Measurements from ENCODE around the gene CHST8.
"Not testable (repeated sequence)": the region's sequence is repeated elsewhere in the genome, so short reads cannot be mapped to it uniquely, and the experiment has no call there.

The CHST8 gene

DNA sequence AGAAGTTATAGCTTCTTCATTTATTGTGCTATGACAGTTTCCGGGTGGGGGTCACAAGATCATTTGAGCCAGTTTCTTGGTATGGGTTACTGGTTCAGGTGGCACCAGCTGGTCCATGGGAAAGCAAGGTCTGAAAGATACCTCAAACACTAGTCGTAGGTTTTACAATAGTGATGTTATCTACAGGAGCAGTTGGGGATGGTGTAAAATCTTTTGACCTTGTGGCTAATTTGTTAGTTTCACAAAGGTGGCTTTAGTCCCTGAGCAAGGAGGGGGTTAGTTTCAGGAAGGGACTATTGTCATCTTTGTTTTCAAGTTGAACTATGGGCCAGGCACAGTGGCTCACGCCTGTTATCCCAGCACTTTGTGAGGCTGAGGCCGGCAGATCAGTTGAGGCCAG is 24.6 kb downstream of the CHST8 start:
- DNase-seq = no peak

DNA sequence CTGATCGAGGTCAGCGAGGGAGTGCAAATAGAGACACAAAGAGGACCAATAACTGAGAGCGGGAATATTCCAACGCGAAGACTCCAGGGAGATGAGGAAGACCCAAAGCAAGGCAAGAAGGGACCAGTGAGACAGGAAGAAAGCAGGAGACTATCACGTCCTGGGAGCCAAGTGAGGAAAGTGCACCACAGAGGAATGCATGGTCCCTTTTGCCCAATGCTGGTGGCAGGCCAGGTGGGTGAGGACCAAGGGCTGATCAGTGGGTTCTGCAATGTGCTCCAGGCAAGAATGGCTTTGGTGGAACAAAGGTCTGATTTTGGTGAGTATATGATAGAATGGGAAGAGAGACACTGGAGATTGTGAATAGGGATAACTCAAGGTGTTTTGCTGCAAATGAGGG is 25.4 kb downstream of the CHST8 start:
- DNase-seq = no peak

DNA sequence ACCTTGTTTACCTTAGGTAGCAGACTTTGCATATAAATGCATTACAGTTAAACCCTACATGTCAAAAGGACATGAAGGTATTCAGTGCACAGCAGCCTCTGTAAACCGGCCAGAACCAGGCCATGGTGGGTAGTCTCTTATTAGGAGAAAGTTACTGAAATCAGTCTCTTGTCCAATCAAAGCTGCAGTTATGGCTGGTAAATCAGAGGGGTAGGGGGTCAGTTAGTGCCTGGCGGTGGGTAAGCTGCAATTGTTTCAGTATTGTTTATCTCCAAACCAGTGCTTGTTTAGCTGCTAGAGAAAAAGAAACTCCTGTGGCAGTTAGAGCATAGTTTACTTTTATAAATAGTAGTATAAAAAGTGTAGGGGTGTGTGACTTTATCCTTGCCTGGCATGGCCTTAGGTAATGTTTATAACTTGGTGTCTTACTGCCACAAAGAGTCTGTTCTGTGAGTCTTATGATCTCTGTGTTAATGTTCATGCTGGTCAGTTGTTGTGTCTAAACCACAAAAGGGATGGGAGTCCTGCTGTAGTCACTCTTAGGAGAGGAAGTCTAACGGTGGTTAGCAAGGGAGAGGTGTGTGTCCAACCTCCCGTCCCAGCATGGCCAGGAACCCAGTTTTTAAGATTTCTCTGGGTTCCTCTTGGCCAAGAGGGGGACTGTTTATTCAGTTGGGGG is 28.0 kb downstream of the CHST8 start:
- no peak for DNase-seq

DNA sequence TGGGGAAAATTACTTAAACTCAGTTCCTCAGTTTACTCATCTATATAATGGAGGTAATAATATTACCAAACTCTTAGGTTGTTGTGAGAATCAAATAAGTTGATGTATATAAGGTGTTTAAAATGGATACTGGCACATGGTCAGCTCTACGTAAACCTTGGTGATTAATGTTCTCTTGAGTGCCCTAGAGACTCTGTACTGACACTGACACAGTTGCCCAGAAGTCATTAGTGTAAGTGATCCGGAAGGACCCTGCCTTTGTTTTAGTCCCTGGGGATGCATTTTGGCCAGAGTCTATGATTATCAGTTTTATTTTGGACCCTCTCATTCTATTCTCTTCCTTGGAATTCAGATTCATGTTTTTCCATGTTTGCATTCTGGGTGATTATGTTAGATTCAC is 31.9 kb downstream of the CHST8 start:
- DNase-seq = no peak

DNA sequence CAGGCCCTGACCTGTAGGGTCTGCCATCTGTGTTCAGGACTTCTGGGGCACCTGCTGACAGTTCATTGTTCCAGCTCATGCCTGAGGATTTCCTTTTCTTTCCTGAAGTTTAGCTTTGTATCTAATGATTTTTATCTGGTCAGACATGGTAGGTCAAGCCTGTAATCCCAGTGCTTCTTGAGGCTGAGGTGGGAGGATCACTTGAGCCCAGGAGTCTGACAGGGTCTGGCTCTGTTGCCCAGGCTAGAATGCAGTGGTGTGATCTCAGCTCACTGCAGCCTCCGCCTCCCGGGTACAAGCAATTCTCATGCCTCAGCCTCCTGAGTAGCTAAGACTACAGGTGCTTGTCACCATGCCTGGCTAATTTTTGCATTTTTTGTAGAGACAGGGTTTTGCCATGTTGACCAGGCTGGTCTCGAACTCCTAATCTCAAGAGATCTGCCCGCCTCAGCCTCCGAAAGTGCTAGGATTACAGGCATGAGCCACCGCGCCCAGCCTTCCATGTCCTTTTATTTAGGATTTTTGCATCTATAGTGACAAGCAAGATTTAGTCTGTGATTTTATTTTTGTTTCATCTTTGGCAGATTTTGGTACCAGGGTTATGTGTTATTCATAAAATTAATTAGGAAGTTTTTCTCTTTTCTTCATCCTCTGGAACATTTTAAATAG is 33.2 kb downstream of the CHST8 start:
- no peak for DNase-seq

DNA sequence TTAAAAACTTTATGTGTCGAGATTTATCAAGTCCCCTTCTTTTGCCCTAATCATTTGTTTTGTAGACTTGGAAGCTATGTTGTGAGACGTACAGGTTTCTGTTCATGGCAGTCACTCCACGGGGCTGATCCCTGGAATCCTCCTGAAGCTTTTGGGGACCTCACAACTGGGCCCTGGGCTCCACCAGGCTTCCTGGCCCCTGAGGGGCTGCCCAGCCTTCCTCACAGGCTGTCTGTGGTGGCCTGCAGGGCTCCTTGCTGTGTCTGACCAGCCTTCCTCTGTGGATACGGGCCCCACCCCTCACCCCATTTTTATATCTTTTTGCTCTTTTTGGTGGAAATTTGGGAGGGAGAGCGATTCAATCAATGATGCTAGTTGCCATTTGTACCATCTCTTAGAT is 38.1 kb downstream of the CHST8 start:
- no peak for DNase-seq

DNA sequence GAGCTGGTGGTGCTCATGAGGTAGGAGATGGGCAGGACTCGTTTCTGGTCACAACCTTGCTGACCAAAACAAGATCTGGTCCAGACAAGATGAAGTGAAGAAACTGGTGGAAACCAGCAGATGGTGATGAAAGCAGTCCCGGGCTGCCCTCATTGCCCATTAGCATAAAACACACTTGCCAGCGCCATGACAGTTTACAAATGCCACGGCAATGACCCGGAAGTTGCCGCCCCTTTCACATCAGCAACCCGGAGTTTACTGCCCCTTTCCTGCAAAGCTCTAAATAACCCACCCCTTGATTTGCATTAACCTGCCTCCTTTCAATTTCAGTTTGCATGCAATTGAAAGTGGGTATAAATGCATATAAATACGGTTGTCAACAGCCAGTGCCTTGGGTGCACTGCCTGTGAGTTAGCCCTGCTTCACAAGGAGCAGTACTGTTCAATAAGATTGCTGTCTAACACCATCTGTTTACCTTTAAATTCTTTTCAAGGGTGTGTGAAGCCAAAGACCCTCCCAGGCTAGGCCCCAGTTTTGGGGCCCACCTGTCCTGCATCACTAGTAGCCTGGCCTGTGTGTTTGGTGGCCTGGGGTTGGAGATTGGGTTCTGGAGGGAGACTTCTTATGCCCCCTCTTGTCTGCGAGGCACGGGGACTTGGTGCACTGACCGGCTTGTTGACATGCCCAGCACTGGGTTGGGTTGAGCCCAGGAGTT is 38.8 kb downstream of the CHST8 start:
- no peak for DNase-seq

DNA sequence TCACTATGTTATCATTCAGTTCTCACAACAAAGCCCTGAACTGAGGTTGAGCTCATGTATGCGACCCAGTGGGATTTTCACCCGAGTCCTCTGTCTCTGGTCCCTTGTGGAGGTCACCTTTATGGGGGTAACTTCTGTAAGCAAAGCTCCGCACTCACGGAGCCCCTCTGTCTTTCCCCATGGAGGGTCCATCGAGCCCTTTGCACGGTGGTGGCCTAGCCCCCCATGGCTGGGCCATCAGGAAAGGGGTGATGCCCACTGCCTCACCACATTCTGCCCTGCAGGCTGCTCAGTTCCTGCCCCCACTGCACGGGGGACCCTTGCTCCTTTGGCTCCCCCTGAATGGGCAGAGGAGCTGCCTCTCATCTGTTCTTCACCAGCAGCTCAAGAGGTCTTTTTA is 39.6 kb downstream of the CHST8 start:
- no peak for DNase-seq

DNA sequence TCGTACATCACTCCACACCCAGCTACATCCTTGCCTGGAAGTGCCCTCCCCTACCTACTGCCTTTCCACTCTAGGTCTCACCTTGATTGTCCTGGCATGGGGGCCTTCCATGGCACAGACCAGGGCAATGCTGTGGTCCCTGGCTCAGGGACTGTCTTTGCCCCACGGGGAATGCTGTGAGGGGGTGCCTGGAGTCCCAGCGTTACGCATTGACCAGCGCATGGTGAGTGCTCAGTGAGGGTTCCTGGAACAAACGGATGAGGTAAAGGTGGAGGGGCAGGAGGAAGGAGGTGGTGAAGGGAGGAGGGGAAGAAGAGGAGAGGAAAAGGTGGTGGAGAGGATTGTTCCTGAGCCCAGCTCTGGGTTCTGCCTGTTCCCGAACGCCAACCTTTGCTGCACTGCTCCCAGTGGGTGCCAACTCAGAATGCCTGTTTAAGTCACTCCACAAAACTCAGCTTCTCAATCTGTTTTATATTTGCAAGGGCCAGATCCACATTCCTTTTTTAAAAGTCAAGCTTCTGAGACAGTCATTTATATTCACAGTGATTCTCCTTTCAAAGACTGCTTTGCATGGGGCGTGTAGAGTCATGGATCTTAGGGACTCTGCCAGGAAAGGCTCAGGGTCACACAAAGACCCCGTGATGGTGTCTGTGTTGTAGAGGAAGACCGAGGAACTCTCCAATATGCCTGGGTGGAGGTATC is 40.8 kb downstream of the CHST8 start:
- no peak for DNase-seq

DNA sequence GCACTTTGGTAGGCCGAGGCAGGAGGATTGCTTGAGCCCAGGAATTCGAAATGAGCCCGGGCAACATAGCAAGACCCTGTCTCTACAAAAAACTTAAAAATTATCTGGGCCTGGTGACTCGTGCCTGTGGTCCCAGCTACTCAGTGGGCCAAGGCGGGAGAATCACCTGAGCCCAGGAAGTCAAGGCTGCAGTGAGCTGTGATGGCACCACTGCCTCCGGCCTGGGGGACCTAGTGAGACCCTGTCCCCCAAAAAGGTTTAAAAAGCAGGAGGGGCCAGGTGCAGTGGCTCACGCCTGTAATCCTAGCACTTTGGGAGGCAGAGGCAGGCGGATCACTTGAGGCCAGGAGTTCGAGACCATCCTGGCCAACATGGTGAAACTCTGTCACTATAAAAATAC is 41.6 kb downstream of the CHST8 start:
- DNase-seq = not testable (repeated sequence)

DNA sequence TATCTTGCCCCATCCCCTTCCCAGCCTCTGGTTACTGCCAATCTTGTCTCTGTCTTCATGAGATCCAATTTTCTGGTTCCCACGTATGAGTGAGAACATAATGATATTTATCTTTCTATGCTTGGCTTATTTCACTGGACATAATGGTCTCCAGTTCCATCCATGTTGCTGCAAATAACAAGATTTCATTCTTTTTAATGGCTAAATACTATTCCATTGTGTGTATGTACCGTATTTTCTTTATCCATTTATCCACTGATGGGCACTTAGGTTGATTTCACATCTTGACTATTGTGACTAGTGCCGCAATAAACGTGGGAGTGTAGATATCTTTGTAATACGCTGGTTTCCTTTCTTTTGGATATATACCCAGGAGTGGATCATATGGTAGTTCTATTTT is 43.0 kb downstream of the CHST8 start:
- no peak for DNase-seq

DNA sequence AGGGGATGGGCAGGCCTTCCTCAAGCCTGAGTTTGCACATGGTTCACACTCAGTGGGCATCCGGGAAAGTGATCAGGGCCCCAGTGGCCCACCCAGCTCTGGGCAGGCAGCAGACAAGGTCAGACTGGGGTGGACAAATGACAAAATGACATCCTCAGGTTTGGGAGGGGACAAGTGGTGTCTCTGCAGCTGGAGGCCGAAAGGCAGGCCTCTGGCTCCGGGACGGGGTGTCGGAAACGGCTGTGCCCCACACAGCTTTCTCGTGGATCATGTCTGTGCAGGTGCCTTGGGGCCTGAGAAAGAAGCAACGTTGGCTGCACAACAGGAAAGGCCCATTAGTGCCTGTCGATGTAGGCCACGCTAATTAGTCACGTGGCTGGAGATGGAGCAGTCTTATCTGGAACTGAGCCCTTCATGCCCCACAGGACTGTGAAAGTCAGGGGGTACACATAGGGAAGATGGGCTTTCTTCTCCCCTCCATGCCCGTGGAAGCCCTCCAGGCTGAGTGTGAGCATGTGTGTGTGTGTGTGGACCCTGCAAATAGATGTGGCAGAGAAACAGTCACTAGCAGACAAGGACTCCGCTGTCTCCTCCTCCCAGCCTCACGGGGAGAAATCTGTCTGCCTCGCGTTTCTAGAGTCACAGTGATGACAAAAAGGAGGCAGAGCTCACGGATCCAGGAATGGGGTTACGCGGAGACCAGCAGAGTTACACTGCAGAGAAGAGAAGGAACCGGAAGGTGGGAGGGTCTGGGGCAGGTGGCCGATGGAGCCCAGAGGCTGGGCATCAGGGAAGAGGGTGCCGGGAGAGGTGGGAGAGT is 44.2 kb downstream of the CHST8 start:
- DNase-seq = no peak

DNA sequence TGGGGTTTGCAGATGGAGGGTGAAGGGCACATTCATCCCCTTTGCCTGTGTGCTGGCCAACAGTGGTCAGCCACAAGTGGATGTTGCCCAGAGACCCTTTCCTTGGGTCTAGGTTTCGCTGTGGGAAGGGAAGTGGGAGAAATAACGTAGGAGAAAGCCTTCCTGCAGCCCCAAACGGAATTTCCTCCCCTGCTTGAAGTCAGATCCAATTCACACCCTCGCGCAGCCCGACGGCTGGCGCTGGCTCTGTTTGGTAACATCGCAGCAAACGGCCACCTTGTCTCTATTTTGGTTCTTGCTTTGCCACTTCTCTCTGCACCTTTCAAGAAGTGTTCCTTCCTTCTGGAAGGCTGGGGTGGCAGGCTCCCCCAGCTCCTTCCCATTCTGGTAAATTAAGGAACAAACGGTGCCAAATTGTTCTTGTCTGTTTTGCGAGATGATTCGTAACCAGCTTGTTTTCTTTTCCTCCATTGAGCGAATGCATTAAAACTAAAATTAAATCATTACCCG is 45.4 kb downstream of the CHST8 start:
- DNase-seq = no peak

DNA sequence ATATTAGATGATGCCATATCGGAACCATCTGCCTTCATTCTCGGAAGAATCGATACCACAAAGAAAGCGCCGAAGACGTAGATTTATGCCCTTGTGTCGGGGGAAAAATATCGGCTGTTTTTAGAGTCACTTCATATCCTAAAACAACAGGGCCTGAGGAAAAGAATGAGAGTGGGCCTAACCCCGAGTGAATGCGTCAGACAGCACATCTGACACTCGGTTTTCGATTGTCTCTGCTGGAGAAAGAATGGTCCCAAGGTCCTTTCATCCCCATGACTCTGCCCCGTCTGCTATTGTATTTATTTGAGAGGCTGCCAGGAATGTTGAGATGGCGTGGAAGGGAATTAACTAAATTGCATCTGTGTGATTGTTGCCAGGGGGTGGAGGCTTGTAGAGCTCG is 46.1 kb downstream of the CHST8 start:
- no peak for DNase-seq

DNA sequence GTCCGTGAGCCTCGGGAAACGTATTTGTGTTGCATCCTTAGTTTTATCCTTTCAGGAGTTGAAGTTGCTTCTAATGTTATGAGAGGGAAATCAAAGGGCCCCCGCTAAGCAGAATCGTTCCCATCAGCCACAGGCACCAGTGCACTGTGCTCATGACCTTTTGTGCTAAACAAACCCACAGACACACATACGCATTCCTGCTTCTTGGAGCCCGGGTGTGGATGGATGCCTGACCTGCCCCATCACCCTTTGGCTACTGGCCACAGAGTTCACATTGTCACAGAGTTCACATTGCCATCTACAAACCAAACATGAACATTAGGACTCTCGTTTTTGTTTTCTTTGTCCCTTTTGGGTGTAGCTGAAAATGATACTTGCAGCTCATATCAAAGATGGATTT is 47.2 kb downstream of the CHST8 start:
- DNase-seq = no peak

DNA sequence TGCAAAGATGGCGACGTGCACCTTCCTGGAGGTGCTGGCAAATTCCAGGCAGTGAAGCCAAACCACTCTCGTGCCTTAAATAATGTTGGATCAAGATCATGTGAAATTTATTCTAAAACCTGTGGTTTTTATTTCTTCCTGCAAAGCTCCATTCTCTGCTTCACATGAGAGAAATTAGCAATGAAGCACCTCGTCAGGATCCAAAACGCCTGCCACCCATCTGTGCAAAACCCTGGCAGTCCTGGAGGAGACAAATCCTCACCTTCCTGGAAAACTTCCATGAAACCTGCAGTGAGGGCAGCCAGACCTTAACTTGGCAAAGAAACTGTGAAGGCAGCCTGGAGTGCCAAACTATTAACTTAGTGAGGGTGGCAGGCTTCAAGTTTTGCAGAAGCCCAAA is 47.6 kb downstream of the CHST8 start:
- no peak for DNase-seq

DNA sequence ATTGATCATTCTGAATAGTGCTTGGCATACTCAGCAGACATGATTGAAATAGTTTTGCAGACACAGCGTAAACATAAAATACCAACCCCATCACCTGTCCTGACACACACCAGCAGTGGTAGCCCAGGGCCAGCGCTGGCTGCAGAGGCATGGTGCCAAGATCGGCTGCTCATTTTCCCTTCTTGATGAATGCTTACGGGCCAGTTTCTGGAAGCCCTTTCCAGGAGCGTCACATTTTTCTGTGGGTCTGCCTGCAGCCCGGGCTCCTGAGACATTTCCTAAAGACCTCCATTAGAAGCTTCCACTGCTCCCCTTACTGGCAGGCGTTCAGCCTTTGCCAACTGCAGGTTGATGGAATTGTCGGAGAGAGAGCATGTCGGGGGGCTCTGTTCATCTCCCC is 48.6 kb downstream of the CHST8 start:
- DNase-seq = no peak

DNA sequence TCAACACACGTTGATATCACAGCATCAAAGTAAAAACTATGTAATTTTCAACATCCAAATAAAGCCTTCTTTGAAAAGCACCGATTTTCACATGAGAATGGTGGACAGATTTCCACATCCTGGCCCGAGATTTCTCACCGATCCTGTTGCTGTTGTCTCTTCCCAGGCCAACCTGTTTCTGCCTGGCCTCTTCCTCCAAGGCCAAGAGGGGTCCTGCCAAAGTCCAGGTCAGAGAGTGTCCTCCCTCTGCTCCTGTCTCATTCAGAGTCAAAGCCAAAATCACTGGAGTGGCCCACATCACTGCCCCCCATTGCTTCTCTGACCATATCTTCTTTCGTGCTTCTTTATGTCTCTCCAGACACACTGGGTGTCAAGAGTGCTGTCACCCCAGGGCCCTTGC is 49.5 kb downstream of the CHST8 start:
- no peak for DNase-seq

DNA sequence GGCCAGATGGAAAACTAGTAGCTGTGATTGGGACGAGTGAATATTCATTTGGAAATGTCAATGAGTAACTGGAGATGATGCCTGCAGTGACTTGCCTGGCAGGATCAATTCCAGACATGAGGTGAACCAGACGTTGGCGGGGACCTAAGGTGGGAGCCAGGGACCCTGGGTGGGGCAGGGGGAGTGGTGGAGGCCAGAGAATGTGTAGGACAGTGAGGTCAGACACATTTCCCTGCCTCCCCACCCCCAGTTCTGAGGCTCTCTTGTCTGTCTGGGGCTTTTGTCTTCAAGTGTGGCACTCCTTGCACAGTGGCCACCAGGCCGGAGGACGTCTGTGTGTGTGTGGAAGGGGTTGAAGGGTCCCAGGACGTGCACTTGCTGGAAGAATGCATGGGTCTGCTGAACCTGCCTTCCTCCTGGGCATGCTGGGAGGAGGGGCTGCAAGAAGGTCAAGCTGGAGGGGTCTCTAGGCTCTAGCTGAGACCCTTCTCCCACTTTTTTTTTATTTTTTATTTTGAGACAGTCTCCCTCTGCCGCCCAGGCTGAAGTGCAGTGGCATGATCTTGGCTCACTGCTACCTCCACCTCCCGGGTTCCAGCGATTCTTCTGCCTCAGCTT is 51.6 kb downstream of the CHST8 start:
- DNase-seq = no peak

DNA sequence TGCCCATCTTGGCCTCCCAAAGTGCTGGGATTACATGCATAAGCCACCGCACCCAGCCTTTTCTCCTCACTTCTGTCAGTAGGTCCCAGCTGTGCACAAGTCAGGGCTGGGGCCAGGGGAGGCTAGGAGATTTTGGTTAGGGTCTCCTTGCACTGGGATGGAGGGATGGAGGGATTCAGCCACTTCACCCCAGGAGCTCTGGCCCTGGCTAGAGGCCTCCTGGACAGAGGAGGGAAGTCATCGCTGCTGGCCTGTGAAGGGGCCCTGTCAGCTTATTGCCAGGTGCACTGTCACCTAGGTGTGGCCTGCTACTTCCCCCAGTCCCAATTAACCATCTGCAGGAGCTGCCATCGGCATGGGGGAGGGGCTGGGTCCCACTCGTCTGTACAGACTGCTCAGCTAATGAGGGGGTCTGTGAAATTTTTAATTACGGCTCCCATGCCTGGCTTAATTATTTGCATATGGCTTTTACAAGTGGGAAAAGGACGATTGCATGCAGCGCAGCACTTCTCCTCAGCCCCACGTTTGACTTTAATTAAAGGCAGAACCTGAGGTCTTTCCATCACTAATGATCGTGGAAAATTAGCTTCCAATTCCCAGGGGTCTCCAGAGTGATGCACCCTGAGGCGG is 52.4 kb downstream of the CHST8 start:
- DNase-seq = no peak

DNA sequence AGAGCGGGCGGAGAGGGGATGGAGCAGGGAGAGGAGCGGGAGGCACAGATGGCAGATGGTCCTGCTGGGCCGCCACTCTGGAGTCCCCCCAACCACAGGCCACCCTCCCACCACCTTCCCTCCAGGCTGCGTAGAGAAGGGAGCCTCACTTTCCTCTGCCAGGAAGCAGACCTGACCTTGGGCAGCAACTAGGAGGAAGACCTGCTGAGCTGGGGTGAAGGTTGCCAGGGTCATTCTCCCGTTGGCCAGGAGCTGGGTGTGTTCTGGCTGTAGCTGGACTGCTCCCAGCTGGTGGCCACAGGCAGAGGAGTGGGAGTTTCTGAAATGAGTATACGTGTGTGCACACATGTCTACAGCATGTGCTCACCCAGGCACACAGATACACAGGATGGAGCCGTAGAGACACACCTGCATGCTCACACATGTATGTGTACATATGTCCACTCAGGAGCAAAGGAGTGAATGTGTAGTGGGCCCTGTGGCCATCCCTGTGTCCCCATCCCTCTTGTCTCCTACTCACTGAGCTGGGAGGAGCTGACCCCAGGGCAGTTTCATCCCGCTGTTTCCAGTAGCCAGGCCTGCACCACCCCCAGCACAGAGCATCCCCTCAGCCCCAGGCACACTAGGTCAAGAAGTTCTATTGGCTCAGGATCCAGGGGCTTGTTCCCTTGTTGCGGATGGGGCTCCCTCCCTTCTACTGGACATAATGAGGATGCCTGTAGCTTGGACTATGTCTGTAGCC is 53.0 kb downstream of the CHST8 start:
- no peak for DNase-seq

Data from bone marrow (tissue), 2 donors.